Tibial nerve (tissue), 3 donors: ENCODE results near the gene NUTM1.
A peak's percentile ranks its signal among the peaks of the same experiment; 100 is the strongest.

Source experiments
- POLR2A ChIP-seq, 2 donors: fragments of 450-650 bp; IDR thresholded peaks; one replicate each; pipeline ENCODE4 v1.6.1; 2017; ENCODE audit warnings: antibody characterized with exemption in 2 of 2, mild to moderate bottlenecking in 2 of 2, moderate library complexity in 2 of 2
- TF ChIP-seq, protein P1 (sequence below), 5 experiments: fragments of 200-600 bp in 3 of 5; fragments of 450-650 bp in 2 of 5; sonication (generic) in 3 of 5; IDR thresholded peaks; one replicate each; pipeline ENCODE4 v1.5.1; 2016 to 2019; ENCODE audit warnings: antibody characterized with exemption in 5 of 5, mild to moderate bottlenecking in 3 of 5, moderate library complexity in 2 of 5

DNA sequence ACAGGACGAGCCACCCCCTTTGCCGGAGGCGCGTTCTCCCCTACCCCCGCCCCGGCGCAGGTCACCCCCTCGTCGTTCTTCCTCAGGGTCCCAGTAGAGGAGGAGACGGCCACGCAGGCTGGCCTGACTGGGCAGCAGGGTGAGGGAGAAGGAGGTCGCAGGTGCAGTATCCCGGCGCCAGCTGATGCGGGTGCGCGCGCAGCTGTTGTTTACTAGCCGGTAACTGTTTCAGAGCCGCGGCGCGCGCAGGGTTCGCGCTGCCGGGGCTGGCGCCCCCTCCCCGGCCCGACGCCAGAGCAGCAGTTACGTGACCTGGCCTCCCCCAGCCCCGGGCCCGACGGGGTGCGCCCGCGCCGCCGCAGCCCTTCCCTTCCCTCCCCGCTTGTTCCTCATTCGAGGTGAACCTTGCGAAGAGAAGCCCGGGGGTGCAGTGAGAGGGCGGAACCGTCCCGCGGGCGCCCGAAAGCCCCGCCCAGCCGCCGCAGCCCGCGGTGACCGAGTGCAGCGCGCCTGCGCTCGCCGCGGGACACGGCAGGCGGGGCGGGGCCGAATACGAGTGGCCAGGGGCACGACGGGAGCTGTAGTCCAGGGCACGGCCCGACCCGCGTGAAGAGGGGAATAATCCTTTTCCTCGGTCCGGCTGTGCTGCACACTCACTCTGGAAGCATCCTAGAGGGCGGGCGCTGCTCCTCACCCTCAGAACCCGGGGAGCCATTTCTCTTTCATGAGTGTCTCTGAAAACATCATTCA lies 5.4 kb upstream of the NUTM1 start, which contains the start of gene SLC12A6:
- TF ChIP-seq, protein P1, sequence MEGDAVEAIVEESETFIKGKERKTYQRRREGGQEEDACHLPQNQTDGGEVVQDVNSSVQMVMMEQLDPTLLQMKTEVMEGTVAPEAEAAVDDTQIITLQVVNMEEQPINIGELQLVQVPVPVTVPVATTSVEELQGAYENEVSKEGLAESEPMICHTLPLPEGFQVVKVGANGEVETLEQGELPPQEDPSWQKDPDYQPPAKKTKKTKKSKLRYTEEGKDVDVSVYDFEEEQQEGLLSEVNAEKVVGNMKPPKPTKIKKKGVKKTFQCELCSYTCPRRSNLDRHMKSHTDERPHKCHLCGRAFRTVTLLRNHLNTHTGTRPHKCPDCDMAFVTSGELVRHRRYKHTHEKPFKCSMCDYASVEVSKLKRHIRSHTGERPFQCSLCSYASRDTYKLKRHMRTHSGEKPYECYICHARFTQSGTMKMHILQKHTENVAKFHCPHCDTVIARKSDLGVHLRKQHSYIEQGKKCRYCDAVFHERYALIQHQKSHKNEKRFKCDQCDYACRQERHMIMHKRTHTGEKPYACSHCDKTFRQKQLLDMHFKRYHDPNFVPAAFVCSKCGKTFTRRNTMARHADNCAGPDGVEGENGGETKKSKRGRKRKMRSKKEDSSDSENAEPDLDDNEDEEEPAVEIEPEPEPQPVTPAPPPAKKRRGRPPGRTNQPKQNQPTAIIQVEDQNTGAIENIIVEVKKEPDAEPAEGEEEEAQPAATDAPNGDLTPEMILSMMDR (IDR thresholded peaks at IDR 0.05), result peak in 1 of 5 experiments; percentile 23
- TF ChIP-seq POLR2A (IDR thresholded peaks at IDR 0.05), result peak; percentile 67 to 73
